GM18861 (cell line): ENCODE measurements around the gene PDK1.
"Not testable (repeated sequence)": the region's sequence is repeated elsewhere in the genome, so short reads cannot be mapped to it uniquely, and the experiment has no call there.

Source experiments
- ATAC-seq: cut with Tn5 transposase; IDR thresholded peaks from one replicate; pipeline ENCODE4 v1.9.1; 2021; ENCODE audit not compliant: unreplicated experiment

PDK1 gene

DNA sequence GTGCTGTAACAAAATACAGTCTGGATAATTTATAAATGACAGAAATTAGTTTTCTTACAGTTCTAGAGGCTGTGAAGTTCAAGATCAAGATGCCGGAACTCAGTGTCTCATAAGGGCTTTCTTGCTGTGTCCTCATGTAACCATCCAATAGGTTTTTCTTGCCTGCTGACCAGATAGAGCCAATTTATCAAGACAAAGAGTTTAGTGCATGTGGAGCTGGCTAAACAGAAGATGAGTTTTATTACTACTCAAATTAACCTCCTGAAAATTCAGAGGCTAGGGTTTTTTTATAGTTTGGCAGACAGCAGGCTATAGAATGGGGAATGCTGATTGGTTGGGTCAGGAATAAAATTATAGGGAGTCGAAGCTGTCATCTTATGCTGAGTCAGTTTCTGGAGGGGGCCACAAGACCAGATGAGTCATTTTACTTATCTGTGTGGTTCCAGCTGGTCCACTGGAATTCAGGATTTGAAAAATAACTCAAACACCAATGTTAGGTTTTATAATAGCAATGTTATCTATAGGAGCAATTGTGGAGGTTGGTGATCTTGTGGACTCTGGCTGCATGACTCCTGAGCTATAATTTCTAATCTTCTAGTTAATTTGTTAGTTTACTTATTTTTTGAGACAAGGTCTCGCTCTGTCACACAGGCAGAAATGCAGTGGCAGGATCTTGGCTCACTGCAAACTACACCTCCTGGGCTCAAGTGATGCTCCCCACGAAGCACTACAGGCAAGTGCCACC lies 3.2 kb upstream of the PDK1 start:
- ATAC-seq = no peak

GRCh38 chr2:172554352-172555271 lies 1.3 kb upstream of the PDK1 start:
- no peak for ATAC-seq

DNA sequence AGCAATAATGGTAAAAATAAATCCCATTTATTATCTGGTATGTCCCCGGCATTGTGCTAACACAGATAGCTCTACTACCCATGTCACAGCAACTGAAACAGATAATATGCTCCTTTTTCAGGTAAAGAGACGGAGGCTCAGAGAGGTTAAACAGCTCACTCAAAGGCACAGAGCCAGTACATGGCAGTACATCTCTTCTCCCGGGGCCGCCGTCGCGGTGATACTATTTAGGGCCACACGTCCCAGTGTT lies 693 bp upstream of the PDK1 start:
- peak; percentile 4 for ATAC-seq

DNA sequence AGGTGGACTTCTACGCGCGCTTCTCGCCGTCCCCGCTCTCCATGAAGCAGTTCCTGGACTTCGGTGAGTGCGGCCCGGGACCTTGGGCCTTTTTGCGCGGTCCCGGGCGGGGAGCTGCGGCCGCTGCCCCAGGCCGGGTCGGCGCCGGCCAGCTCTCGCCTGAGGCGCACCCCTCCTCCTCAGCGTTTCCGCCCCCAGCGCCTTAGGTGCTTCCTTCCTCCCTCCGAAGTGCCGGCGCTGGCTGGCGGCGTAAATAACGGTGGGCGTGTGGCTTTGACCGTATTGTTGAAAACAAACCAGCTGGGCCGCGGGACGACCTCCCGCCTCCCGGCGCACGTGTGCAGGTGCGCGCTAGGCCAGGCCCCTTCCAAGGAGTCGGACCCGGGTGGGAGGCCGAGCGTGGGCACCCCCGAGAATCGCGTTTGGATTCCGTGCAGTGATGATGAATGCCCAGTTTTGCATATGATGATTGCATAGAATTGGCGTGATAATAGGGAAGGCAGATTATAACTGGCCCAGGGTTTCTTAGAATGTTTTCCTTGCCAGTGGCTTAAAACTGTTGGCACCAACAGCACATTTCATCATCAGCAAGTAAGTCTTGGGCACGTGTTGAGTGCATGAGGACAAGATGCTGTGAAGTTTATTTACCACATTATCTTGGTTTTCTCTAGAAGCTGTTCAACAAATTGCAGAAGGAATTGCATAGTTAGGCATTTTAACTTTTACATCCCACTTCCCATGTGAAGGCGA lies 569 bp downstream of the PDK1 start:
- ATAC-seq = peak; percentile 57

GRCh38 chr2:172558372-172558771 lies 2.5 kb downstream of the PDK1 start:
- ATAC-seq = no peak

GRCh38 chr2:172560721-172561120 lies 4.8 kb downstream of the PDK1 start:
- ATAC-seq = no peak

DNA sequence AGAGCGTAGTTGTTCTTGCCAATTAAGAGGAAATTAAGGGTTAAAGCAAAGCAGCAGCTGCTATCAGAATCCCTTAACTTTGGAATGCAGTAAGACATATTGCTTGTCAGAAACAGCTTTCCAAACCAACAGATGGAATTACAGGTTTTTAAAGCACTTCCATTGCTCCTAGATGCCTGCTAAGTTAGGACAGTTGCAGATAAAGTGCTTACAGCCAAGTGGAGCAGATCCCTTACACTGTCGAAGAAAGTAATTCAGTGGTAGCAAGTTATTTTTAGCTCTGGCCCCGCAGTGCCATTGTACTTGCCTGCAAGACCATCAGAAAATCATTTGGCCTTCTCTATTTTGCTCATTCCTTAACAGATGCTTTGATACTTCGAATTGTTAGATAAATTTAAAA lies 5.4 kb downstream of the PDK1 start:
- ATAC-seq = no peak

GRCh38 chr2:172562298-172562697 lies 6.4 kb downstream of the PDK1 start:
- ATAC-seq = no peak

GRCh38 chr2:172564376-172564775 lies 8.5 kb downstream of the PDK1 start:
- ATAC-seq = no peak

DNA sequence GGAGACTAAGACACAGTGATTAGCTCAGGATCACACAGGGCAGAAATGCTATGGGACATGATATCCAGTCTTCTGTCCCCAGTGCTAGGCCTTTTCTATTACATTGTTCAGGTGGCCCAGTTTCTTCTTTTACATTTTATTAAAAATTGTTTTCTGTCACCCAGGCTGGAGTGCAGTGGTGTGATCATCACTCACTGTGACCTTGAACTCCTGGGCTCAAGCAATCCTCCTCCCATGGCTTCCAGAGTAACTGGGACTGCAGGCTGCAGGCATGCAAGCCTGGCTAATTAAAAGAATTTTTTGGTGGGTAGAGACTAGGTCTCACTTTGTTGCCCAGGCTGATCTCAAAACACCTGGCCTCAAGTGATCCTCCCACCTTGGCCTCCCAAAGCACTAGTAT lies 15.4 kb downstream of the PDK1 start:
- ATAC-seq = no peak

- no peak for ATAC-seq
Observed at GRCh38 chr2:172572981-172573380, 17.1 kb downstream of the PDK1 start.

GRCh38 chr2:172574965-172575364 lies 19.1 kb downstream of the PDK1 start:
- ATAC-seq = no peak

GRCh38 chr2:172578054-172578453 lies 22.2 kb downstream of the PDK1 start:
- ATAC-seq = no peak

GRCh38 chr2:172578860-172579512 lies 23.1 kb downstream of the PDK1 start:
- no peak for ATAC-seq

- no peak for ATAC-seq
Observed at GRCh38 chr2:172580544-172580943, 24.7 kb downstream of the PDK1 start.

GRCh38 chr2:172582656-172583055 lies 26.8 kb downstream of the PDK1 start:
- no peak for ATAC-seq

DNA sequence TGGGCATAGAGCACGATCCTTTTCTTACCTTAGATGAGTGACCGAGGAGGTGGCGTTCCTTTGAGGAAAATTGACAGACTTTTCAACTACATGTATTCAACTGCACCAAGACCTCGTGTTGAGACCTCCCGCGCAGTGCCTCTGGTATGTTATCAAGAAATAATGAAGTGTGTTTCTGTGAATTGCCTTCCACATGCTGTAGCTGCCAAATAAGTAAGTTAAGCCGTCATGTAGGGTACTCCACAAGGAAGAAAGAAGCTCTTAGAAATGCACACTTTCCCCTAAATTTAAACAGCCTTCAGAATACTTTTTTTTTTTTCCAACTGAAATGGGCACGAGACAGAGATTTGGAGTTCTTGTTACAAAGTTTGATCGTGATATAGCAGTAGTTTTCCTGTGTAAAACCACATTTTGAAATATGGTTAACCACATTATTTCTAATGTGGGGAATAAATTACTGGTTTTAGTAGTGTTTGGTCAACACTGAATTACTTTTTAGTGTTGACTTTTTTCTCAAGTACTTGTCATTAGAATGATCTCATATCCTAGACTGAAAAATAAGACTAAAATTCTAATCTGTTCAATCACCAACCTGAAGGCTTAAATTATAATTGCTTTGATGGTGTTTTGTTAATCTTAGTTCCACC lies 30.5 kb downstream of the PDK1 start:
- no peak for ATAC-seq

GRCh38 chr2:172587231-172587630 lies 31.3 kb downstream of the PDK1 start:
- not testable (repeated sequence) for ATAC-seq

- no peak for ATAC-seq
Observed at GRCh38 chr2:172588931-172589330, 33.0 kb downstream of the PDK1 start.

- not testable (repeated sequence) for ATAC-seq
Observed at GRCh38 chr2:172591386-172591785, 35.5 kb downstream of the PDK1 start.

- not testable (repeated sequence) for ATAC-seq
Observed at GRCh38 chr2:172592190-172592589, 36.3 kb downstream of the PDK1 start.
